ENCODE measurements around the gene PPTC7.

DNA sequence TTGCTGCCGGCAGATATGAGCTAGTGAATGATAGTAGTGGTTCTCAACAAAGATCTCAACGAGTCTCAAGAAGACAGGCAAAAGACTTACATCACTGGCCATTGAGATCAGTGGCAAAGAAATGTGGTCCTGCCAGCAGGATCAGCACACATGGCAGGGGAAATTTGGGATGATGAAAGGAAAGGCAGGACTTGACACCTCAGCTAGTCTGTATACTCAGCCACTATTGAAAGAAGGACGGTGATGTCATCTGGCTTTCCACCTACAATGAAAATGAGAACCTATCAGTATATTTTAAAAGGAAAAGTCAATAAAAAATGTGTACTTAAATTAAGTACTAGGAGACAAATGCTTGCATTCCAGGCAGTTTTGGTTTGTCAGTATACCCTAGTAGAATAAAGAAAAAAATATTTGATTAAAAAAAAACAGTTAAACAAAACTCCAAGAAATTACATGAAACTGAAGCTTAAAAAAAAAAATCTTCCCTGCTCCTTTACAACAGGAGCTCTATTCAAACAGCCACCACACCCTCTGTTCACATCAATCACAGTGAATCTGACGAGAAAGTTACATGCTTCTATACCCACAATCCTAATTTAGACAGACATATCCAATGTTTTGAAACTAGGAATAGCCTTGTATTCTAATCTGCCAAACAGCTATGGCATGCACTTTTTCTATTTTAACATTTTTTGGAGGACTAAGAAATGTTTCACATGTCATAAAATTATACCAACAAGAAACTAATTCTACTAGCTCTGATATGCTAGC lies 46.1 kb downstream of the PPTC7 start:
- TF ChIP-seq, protein P1, sequence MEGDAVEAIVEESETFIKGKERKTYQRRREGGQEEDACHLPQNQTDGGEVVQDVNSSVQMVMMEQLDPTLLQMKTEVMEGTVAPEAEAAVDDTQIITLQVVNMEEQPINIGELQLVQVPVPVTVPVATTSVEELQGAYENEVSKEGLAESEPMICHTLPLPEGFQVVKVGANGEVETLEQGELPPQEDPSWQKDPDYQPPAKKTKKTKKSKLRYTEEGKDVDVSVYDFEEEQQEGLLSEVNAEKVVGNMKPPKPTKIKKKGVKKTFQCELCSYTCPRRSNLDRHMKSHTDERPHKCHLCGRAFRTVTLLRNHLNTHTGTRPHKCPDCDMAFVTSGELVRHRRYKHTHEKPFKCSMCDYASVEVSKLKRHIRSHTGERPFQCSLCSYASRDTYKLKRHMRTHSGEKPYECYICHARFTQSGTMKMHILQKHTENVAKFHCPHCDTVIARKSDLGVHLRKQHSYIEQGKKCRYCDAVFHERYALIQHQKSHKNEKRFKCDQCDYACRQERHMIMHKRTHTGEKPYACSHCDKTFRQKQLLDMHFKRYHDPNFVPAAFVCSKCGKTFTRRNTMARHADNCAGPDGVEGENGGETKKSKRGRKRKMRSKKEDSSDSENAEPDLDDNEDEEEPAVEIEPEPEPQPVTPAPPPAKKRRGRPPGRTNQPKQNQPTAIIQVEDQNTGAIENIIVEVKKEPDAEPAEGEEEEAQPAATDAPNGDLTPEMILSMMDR (IDR thresholded peaks at IDR 0.05; ENCODE audit: low read depth, low read length): no peak
- TF ChIP-seq EZH2phosphoT487 (IDR thresholded peaks at IDR 0.05; ENCODE audit: low read depth): no peak
